GM12878 (cell line): ENCODE measurements around the gene ISL2. TPM values are rescaled to one million over a fixed set of nuclear protein-coding genes. Genes with fewer than 3 reads are reported as not detected.

Source experiments
- ATAC-seq: fragments of 200-7000 bp; cut with Tn5 transposase; 3 replicates; pipeline ENCODE4 v1.9.1; 2020; ENCODE audit warnings: mild to moderate bottlenecking, moderate library complexity
- BruUV-seq: library from RNA; stranded (reverse); fragments of 400-500 nt; replicated peaks from 2 replicates; lab custom pipeline; 2021; lab: Mats Ljungman, UMichigan
- CTCF ChIA-PET: fragments of 300-600 bp; sonication (Branson Sonifier 250); formaldehyde crosslinking; extraction: SDS; loops from one replicate; lab custom pipeline; 2021; ENCODE audit warnings: inconsistent platforms; lab: Yijun Ruan, JAX
- POLR2A ChIA-PET: fragments of 350-600 bp; formaldehyde crosslinking; extraction: SDS; loops from one replicate; lab custom pipeline; 2021; ENCODE audit warnings: inconsistent platforms; lab: Charles Lee
- RAD21 ChIA-PET: fragments of 300-600 bp; sonication (Branson Sonifier 250); formaldehyde crosslinking; loops from one replicate; lab custom pipeline; 2023; ENCODE audit warnings: antibody characterized with exemption; ENCODE audit not compliant: unreplicated experiment; lab: Charles Lee
- SMC1A ChIA-PET: fragments of 300-600 bp; sonication (Branson Sonifier 250); formaldehyde crosslinking; loops from one replicate; lab custom pipeline; 2023; ENCODE audit not compliant: unreplicated experiment, uncharacterized antibody; lab: Charles Lee
- DNase-seq: peaks from one replicate; pipeline ENCODE4 v3.0.0-alpha.2; 2011; ENCODE audit warnings: low read depth, low spot score
- FAIRE-seq: peaks from 3 replicates; lab custom pipeline; 2011; peaks lifted over from hg19 to GRCh38; lab: Jason Lieb, UNC
- H2AFZ ChIP-seq: 2 replicates; pipeline ENCODE4 v1.6.0; 2011; ENCODE audit warnings: low read depth, low read length, control low read depth; ENCODE audit not compliant: control insufficient read depth
- H3K27ac ChIP-seq: 2 replicates; pipeline ENCODE4 v1.5.1; 2011; ENCODE audit warnings: control low read depth; ENCODE audit not compliant: control insufficient read depth, insufficient read depth
- H3K27me3 ChIP-seq, 2 experiments: replicated peaks in 1 of 2; 2 replicates each; pipeline versions ENCODE4 v1.6.0 to v1.6.1; 2011; ENCODE audit warnings: low read length in 1 of 2; ENCODE audit not compliant: control insufficient read depth in 2 of 2, insufficient read depth in 2 of 2
- H3K36me3 ChIP-seq, 2 experiments: 2 replicates each; pipeline ENCODE4 v1.5.1; 2011; ENCODE audit warnings: low read length in 1 of 2; ENCODE audit not compliant: control insufficient read depth in 2 of 2, insufficient read depth in 2 of 2
- H3K4me1 ChIP-seq: 2 replicates; pipeline ENCODE4 v1.6.1; 2011; ENCODE audit warnings: mild to moderate bottlenecking, low read length, moderate library complexity, mixed read lengths; ENCODE audit not compliant: control insufficient read depth, insufficient read depth
- H3K4me2 ChIP-seq: 2 replicates; pipeline ENCODE4 v1.6.0; 2011; ENCODE audit warnings: control low read depth; ENCODE audit not compliant: control insufficient read depth, insufficient read depth
- H3K4me3 ChIP-seq: fragments of 200-600 bp; sonication (generic); 2 replicates; pipeline ENCODE4 v1.5.1; 2016
- H3K79me2 ChIP-seq: 2 replicates; pipeline ENCODE4 v1.6.0; 2011; ENCODE audit warnings: low read length; ENCODE audit not compliant: control insufficient read depth, insufficient read depth
- H3K9ac ChIP-seq: 2 replicates; pipeline ENCODE4 v1.8.0; 2011; ENCODE audit warnings: low read length, control low read depth, mixed read lengths; ENCODE audit not compliant: control insufficient read depth, insufficient read depth
- H3K9me3 ChIP-seq: replicated peaks from 3 replicates; pipeline ENCODE4 v1.5.1; 2011; ENCODE audit warnings: mild to moderate bottlenecking, low read length; ENCODE audit not compliant: control insufficient read depth, insufficient read depth
- H4K20me1 ChIP-seq: 2 replicates; pipeline ENCODE4 v1.6.0; 2011; ENCODE audit not compliant: control insufficient read depth, insufficient read depth
- BMI1 ChIP-seq: fragments of 450-650 bp; IDR thresholded peaks from 2 replicates; pipeline ENCODE4 v1.6.1; 2016; ENCODE audit warnings: mild to moderate bottlenecking, moderate library complexity, borderline replicate concordance
- CREM ChIP-seq: IDR thresholded peaks from 2 replicates; pipeline ENCODE4 v1.6.1; 2014; ENCODE audit warnings: antibody characterized with exemption, low read depth
- ETV6 ChIP-seq, 2 experiments: fragments of 450-650 bp in 1 of 2; IDR thresholded peaks in 1 of 2; conservative IDR thresholded peaks in 1 of 2; 2 replicates each; pipeline ENCODE4 v1.6.1; 2014; ENCODE audit warnings: antibody characterized with exemption in 1 of 2, borderline replicate concordance in 1 of 2, low read depth in 1 of 2, mild to moderate bottlenecking in 1 of 2, moderate library complexity in 1 of 2
- GATAD2B ChIP-seq: fragments of 450-650 bp; conservative IDR thresholded peaks from 2 replicates; pipeline ENCODE4 v1.6.1; 2017; ENCODE audit warnings: low read depth, mild to moderate bottlenecking, moderate library complexity
- PML ChIP-seq: IDR thresholded peaks from 2 replicates; pipeline ENCODE4 v1.6.1; 2012; ENCODE audit warnings: low read length, inconsistent platforms
- SP1 ChIP-seq: IDR thresholded peaks from one replicate; pipeline ENCODE4 v1.6.1; 2011; ENCODE audit warnings: low read depth, low read length
- SREBF2 ChIP-seq: IDR thresholded peaks from 2 replicates; pipeline ENCODE4 v1.6.1; 2012; ENCODE audit warnings: mild to moderate bottlenecking, low read length
- STAT1 ChIP-seq: fragments of 450-650 bp; conservative IDR thresholded peaks from 2 replicates; pipeline ENCODE4 v1.6.1; 2014; ENCODE audit warnings: antibody characterized with exemption, mild to moderate bottlenecking
- SUPT20H ChIP-seq: IDR thresholded peaks from 2 replicates; pipeline ENCODE4 v1.6.1; 2011; ENCODE audit warnings: low read depth, mild to moderate bottlenecking, low read length, moderate library complexity, borderline replicate concordance; ENCODE audit not compliant: control insufficient read depth
- TBL1XR1 ChIP-seq: IDR thresholded peaks from 2 replicates; pipeline ENCODE4 v1.6.1; 2012; ENCODE audit warnings: low read depth, low read length, improper control_type of control experiment
- TCF7 ChIP-seq: IDR thresholded peaks from 2 replicates; pipeline ENCODE4 v1.6.1; 2014; ENCODE audit warnings: antibody characterized with exemption, borderline replicate concordance
- WGBS: methylation state at CpG from one replicate; pipeline ENCODE4 v1.1.6; 2016; ENCODE audit warnings: low lambda C conversion rate; ENCODE audit not compliant: insufficient replicate concordance, insufficient coverage; ENCODE audit errors: missing lambda C conversion rate; 5-methylcytosine and 5-hydroxymethylcytosine counted together
- in situ Hi-C: fragments of 300-500 bp; cut with MboI; formaldehyde crosslinking; loops from 9 replicates; pipeline ENCODE4 v1.14.3; 2018; ENCODE audit warnings: mixed read lengths
- intact Hi-C: fragments of 100-400 bp; cut with micrococcal nuclease; formaldehyde crosslinking; loops from one replicate; pipeline ENCODE4 v1.14.2; 2022; ENCODE audit not compliant: unreplicated experiment
- polyA plus RNA-seq, 11 experiments: library from polyadenylated mRNA; depleted of rRNA in 4 of 11; unstranded in 6 of 11; stranded (reverse) in 5 of 11; fragments of >200 nt; fragmentation: Nextera tagmentation in 4 of 11; fragmentation: Illumina TruSeq in 1 of 11; extraction: Ambion mirVana in 4 of 11; extraction: Trizol in 1 of 11; gene quantifications; 1 replicate in 1 of 11; 2 replicates in 10 of 11; pipeline versions ENCODE4 v1.2.1 to v1.2.3, GENCODE V29; 2011 to 2016; ENCODE audit warnings: inconsistent platforms in 2 of 11, missing spikeins in 2 of 11, low read depth in 1 of 11
- total RNA-seq, 4 experiments: library from RNA; depleted of rRNA in 3 of 4; stranded (reverse); fragments of >200 nt in 3 of 4; fragmentation: Illumina TruSeq in 1 of 4; extraction: Trizol in 1 of 4; gene quantifications; 2 replicates each; pipeline versions ENCODE4 v1.2.1 to v1.2.3, GENCODE V29; 2013 to 2021
- TF ChIP-seq, protein P1 (sequence below): IDR thresholded peaks from 2 replicates; pipeline ENCODE4 v1.6.1; 2012; ENCODE audit warnings: low read depth, low read length, improper control_type of control experiment
- TF ChIP-seq, protein P2 (sequence below): fragments of 450-650 bp; IDR thresholded peaks from 2 replicates; pipeline ENCODE4 v1.6.1; 2017; ENCODE audit warnings: mild to moderate bottlenecking
- TF ChIP-seq, protein P3 (sequence below): fragments of 450-650 bp; IDR thresholded peaks from 2 replicates; pipeline ENCODE4 v1.6.1; 2018; ENCODE audit warnings: mild to moderate bottlenecking, low read depth, moderate library complexity; ENCODE audit not compliant: partially characterized antibody

The ISL2 gene
- total and polyA plus RNA-seq, 10 of the 15 experiments (the other 5 are each of a cell fraction or from before 2014, with no cell fraction given), result 0.05 to 0.26 (median 0.08) TPM; not detected in 7

DNA sequence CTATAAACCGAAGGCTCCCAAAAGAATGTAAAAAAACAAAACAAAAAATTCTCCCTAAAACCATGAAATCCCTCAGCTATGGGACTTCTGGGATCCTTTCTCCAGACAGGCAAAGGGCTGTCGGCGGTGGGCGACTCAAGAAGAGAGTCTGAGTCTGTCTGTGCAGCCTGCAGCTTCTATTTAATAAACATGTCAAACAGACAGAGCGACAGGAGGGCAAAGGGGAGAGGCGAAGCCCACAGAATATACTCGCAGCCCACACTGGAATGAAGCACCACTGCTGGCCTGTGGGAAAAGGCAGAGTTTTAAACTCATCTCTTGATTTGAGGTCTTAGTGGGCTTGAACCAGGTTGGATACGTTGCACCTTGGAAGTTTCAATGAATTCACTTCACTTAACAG, 40.2 kb downstream of the ISL2 start:
- no peaks in the 10 kb centered on the region for H4K20me1 ChIP-seq
- no peak for ATAC-seq
- no peak overlapping the region for H3K27ac ChIP-seq
- H3K4me3 ChIP-seq, result no peak overlapping the region
- H3K9ac ChIP-seq, result no peak overlapping the region
- no peak for FAIRE-seq
- no peaks in the 10 kb centered on the region for H3K9me3 ChIP-seq
- H3K4me1 ChIP-seq, result no peaks in the 10 kb centered on the region
- TF ChIP-seq, protein P1, sequence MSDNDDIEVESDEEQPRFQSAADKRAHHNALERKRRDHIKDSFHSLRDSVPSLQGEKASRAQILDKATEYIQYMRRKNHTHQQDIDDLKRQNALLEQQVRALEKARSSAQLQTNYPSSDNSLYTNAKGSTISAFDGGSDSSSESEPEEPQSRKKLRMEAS, result no peak
- TF ChIP-seq SREBF2 (no peak), TBL1XR1 (no peak), CREM (no peak)
- H2AFZ ChIP-seq, result no peak overlapping the region
- no peak overlapping the region for H3K4me2 ChIP-seq
- in situ Hi-C loops (no loop called here), intact Hi-C loops (no loop called here)
- DNase-seq, result no peak
- no peaks in the 10 kb centered on the region for H3K27me3 ChIP-seq
- WGBS, result 74% methylated on average over 8 of the region's 8 CpGs
- H3K36me3 ChIP-seq, result no peaks in the 10 kb centered on the region; a peak in 1 of 4 replicates
- POLR2A ChIA-PET, result no interaction called here
- no peaks in the 10 kb centered on the region for H3K79me2 ChIP-seq
- CTCF ChIA-PET, result no interaction called here
- BruUV-seq, result no TSS peak
- RAD21 ChIA-PET, result no interaction called here
- SMC1A ChIA-PET, result no interaction called here

DNA sequence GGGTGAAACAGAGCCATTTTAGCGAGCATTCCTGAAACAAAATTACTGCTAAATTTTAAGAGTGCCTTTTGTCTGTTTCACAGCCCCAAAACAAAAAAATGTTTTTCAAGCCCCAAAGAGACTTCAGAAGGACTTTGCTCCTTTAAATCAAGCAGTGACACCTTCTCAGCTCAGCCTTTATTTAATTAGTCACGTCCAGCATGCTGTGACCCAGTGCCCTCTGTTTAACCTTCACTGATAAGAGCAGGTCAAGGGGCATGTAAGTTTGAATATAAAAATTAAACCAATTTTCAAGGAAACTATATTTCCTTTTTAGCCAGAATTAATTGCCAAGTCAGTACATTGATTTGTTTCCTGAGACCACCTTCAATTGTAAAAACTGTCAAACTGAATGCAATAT, 40.6 kb downstream of the ISL2 start:
- no peak overlapping the region for H3K4me3 ChIP-seq
- H2AFZ ChIP-seq, result no peak overlapping the region
- DNase-seq (no peak), FAIRE-seq (no peak), ATAC-seq (no peak)
- H3K9me3 ChIP-seq, result no peaks in the 10 kb centered on the region
- no peaks in the 10 kb centered on the region for H3K79me2 ChIP-seq
- intact Hi-C loops (no loop called here), in situ Hi-C loops (no loop called here)
- H4K20me1 ChIP-seq, result no peaks in the 10 kb centered on the region
- H3K27ac ChIP-seq, result no peak overlapping the region
- POLR2A ChIA-PET, result no interaction called here
- SMC1A ChIA-PET, result no interaction called here
- no peaks in the 10 kb centered on the region for H3K27me3 ChIP-seq
- CTCF ChIA-PET, result no interaction called here
- no peaks in the 10 kb centered on the region for H3K4me1 ChIP-seq
- BruUV-seq, result no TSS peak
- RAD21 ChIA-PET, result no interaction called here
- H3K9ac ChIP-seq, result no peak overlapping the region
- H3K36me3 ChIP-seq, result no peaks in the 10 kb centered on the region; a peak in 1 of 4 replicates
- WGBS, result 91% methylated on average over 2 of the region's 2 CpGs
- H3K4me2 ChIP-seq, result no peak overlapping the region
- TF ChIP-seq, protein P2, sequence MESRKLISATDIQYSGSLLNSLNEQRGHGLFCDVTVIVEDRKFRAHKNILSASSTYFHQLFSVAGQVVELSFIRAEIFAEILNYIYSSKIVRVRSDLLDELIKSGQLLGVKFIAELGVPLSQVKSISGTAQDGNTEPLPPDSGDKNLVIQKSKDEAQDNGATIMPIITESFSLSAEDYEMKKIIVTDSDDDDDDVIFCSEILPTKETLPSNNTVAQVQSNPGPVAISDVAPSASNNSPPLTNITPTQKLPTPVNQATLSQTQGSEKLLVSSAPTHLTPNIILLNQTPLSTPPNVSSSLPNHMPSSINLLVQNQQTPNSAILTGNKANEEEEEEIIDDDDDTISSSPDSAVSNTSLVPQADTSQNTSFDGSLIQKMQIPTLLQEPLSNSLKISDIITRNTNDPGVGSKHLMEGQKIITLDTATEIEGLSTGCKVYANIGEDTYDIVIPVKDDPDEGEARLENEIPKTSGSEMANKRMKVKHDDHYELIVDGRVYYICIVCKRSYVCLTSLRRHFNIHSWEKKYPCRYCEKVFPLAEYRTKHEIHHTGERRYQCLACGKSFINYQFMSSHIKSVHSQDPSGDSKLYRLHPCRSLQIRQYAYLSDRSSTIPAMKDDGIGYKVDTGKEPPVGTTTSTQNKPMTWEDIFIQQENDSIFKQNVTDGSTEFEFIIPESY, result no peak
- TF ChIP-seq BMI1 (no peak), TBL1XR1 (no peak), SUPT20H (no peak), STAT1 (no peak), TCF7 (no peak), SP1 (no peak), GATAD2B (no peak), ETV6 (conservative IDR thresholded peaks at IDR 0.05 in 1 of 2, IDR thresholded peaks at IDR 0.05 in 1 of 2; ENCODE audit: borderline replicate concordance in 1 of 2, low read depth in 1 of 2) (no peak), PML (no peak)
- TF ChIP-seq, protein P3, sequence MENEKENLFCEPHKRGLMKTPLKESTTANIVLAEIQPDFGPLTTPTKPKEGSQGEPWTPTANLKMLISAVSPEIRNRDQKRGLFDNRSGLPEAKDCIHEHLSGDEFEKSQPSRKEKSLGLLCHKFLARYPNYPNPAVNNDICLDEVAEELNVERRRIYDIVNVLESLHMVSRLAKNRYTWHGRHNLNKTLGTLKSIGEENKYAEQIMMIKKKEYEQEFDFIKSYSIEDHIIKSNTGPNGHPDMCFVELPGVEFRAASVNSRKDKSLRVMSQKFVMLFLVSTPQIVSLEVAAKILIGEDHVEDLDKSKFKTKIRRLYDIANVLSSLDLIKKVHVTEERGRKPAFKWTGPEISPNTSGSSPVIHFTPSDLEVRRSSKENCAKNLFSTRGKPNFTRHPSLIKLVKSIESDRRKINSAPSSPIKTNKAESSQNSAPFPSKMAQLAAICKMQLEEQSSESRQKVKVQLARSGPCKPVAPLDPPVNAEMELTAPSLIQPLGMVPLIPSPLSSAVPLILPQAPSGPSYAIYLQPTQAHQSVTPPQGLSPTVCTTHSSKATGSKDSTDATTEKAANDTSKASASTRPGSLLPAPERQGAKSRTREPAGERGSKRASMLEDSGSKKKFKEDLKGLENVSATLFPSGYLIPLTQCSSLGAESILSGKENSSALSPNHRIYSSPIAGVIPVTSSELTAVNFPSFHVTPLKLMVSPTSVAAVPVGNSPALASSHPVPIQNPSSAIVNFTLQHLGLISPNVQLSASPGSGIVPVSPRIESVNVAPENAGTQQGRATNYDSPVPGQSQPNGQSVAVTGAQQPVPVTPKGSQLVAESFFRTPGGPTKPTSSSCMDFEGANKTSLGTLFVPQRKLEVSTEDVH, result no peak
